Endothelial cell of umbilical vein (primary cell): ENCODE results near the gene MERTK.
"Not testable (repeated sequence)": the region's sequence is repeated elsewhere in the genome, so short reads cannot be mapped to it uniquely, and the experiment has no call there.

Source experiments
- EZH2 ChIP-seq: IDR thresholded peaks from 2 replicates; pipeline ENCODE4 v1.6.1; 2012; ENCODE audit warnings: borderline replicate concordance, low read depth, mild to moderate bottlenecking, moderate library complexity, low read length, inconsistent platforms; ENCODE audit not compliant: severe bottlenecking
- FOS ChIP-seq: IDR thresholded peaks from 2 replicates; pipeline ENCODE4 v1.6.1; 2011; ENCODE audit warnings: mild to moderate bottlenecking, low read length, moderate library complexity, borderline replicate concordance; ENCODE audit not compliant: insufficient read depth
- GATA2 ChIP-seq: IDR thresholded peaks from 2 replicates; pipeline ENCODE4 v1.7.0; 2011; ENCODE audit warnings: low read depth, mild to moderate bottlenecking, moderate library complexity, mixed read lengths, low read length; ENCODE audit not compliant: insufficient read length, insufficient read depth
- JUN ChIP-seq: IDR thresholded peaks from 2 replicates; pipeline ENCODE4 v1.6.1; 2011; ENCODE audit warnings: borderline replicate concordance, low read depth; ENCODE audit not compliant: insufficient read length, insufficient read depth
- MYC ChIP-seq: IDR thresholded peaks from one replicate; pipeline ENCODE4 v1.6.1; 2011; ENCODE audit warnings: mild to moderate bottlenecking, low read depth, low read length
- POLR2A ChIP-seq: IDR thresholded peaks from 2 replicates; pipeline ENCODE4 v1.6.1; 2012; ENCODE audit warnings: low read depth, mild to moderate bottlenecking, control low read depth, low read length
- POLR2AphosphoS5 ChIP-seq: IDR thresholded peaks from 2 replicates; pipeline ENCODE4 v1.6.1; 2012; ENCODE audit warnings: low read depth, mild to moderate bottlenecking, control low read depth, low read length, moderate library complexity; ENCODE audit not compliant: insufficient read depth
- TF ChIP-seq, protein P1 (sequence below), 2 donors: IDR thresholded peaks; 1 replicate in 1 of 2; 2 replicates in 1 of 2; pipeline ENCODE4 v1.5.1; 2011; ENCODE audit warnings: low read length in 2 of 2, mild to moderate bottlenecking in 2 of 2, moderate library complexity in 2 of 2, control low read depth in 1 of 2, inconsistent platforms in 1 of 2, low read depth in 1 of 2; ENCODE audit not compliant: insufficient read depth in 1 of 2; ENCODE audit errors: extremely low read depth in 1 of 2
- TF ChIP-seq, protein P2 (sequence below): IDR thresholded peaks from 2 replicates; pipeline ENCODE4 v1.6.1; 2011; ENCODE audit not compliant: insufficient read depth, insufficient read length

DNA sequence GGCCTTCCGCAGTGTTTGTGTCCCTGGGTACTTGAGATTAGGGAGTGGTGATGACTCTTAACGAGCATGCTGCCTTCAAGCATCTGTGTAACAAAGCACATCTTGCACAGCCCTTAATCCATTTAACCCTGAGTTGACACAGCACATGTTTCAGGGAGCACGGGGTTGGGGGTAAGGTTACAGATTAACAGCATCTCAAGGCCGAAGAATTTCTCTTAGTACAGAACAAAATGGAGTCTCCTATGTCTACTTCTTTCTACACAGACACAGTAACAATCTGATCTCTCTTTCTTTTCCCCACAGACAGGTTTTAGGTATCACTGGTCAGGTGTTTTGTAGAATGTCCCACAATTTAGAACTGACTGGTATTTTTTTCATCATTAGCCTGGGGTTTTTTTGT lies 65.1 kb downstream of the MERTK start:
- not testable (repeated sequence) for TF ChIP-seq POLR2A, EZH2, JUN, POLR2AphosphoS5, MYC, GATA2, FOS
- TF ChIP-seq, protein P1, sequence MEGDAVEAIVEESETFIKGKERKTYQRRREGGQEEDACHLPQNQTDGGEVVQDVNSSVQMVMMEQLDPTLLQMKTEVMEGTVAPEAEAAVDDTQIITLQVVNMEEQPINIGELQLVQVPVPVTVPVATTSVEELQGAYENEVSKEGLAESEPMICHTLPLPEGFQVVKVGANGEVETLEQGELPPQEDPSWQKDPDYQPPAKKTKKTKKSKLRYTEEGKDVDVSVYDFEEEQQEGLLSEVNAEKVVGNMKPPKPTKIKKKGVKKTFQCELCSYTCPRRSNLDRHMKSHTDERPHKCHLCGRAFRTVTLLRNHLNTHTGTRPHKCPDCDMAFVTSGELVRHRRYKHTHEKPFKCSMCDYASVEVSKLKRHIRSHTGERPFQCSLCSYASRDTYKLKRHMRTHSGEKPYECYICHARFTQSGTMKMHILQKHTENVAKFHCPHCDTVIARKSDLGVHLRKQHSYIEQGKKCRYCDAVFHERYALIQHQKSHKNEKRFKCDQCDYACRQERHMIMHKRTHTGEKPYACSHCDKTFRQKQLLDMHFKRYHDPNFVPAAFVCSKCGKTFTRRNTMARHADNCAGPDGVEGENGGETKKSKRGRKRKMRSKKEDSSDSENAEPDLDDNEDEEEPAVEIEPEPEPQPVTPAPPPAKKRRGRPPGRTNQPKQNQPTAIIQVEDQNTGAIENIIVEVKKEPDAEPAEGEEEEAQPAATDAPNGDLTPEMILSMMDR (IDR thresholded peaks at IDR 0.05; ENCODE audit: extremely low read depth in 1 of 2, insufficient read depth in 1 of 2, low read depth in 1 of 2, low read length in 2 of 2), result not testable (repeated sequence)
- TF ChIP-seq, protein P2, sequence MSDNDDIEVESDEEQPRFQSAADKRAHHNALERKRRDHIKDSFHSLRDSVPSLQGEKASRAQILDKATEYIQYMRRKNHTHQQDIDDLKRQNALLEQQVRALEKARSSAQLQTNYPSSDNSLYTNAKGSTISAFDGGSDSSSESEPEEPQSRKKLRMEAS, result not testable (repeated sequence)
